ENCODE results near the gene DICER1. TPM values are rescaled to one million over a fixed set of nuclear protein-coding genes. Genes with fewer than 3 reads are reported as not detected.

DICER1 gene
- total RNA-seq, 1 donor from 2014 or later: 70.0 TPM

DNA sequence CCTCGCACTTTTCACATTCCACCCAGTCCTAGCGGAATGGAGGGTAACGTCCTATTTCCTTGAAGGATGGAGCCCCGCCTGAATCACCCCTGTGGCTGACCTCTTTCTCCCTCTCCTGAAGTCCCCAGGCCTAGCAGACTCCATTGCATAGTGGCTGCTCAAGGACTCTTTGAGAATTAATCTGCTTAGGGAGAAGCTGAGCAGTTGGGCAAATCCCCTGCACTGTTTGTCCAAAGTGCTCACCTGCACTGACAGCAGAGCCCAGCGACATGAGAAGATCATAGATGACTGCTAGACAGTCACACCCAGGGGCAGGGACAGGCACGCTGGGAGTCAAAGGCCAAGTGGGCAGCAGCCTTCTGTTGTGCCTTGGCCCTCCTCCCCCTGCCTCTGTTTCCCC is 37.7 kb upstream of the DICER1 start:
- TF ChIP-seq EZH2 (IDR thresholded peaks at IDR 0.05) (no peak), EZH2phosphoT487 (IDR thresholded peaks at IDR 0.05) (no peak)
- TF ChIP-seq, protein P1, sequence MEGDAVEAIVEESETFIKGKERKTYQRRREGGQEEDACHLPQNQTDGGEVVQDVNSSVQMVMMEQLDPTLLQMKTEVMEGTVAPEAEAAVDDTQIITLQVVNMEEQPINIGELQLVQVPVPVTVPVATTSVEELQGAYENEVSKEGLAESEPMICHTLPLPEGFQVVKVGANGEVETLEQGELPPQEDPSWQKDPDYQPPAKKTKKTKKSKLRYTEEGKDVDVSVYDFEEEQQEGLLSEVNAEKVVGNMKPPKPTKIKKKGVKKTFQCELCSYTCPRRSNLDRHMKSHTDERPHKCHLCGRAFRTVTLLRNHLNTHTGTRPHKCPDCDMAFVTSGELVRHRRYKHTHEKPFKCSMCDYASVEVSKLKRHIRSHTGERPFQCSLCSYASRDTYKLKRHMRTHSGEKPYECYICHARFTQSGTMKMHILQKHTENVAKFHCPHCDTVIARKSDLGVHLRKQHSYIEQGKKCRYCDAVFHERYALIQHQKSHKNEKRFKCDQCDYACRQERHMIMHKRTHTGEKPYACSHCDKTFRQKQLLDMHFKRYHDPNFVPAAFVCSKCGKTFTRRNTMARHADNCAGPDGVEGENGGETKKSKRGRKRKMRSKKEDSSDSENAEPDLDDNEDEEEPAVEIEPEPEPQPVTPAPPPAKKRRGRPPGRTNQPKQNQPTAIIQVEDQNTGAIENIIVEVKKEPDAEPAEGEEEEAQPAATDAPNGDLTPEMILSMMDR (IDR thresholded peaks at IDR 0.05): no peak
- H3K27ac Mint-ChIP-seq: no peak overlapping the region
- Histone ChIP-seq H3K9me3 (ENCODE audit: low read depth) (no peaks in the 10 kb centered on the region), H3K36me3 (no peaks in the 10 kb centered on the region), H3K4me1 (peaks cover 13% of the 10 kb centered on the region), H3K27ac (no peak overlapping the region), H3K4me3 (no peak overlapping the region), H4K20me1 (ENCODE audit: low read depth) (no peaks in the 10 kb centered on the region), H3K79me2 (ENCODE audit: low read depth) (no peaks in the 10 kb centered on the region), H3K27me3 (no peaks in the 10 kb centered on the region), H3F3A (ENCODE audit: low read depth) (no peaks in the 10 kb centered on the region), H3K4me2 (no peak overlapping the region), H2AFZ (replicated peaks) (no peak overlapping the region), H3K9ac (no peak overlapping the region)
- no peak overlapping the region for H3K4me3 Mint-ChIP-seq
- peaks cover 20% of the 10 kb centered on the region for H3K4me1 Mint-ChIP-seq
- peaks cover 9% of the 10 kb centered on the region for H3K27me3 Mint-ChIP-seq (ENCODE audit: insufficient read depth, low read depth)
- DNase-seq (ENCODE audit: low spot score): no peak
- peaks cover 2% of the 10 kb centered on the region for H3K36me3 Mint-ChIP-seq
- H3K9me3 Mint-ChIP-seq: no peaks in the 10 kb centered on the region

DNA sequence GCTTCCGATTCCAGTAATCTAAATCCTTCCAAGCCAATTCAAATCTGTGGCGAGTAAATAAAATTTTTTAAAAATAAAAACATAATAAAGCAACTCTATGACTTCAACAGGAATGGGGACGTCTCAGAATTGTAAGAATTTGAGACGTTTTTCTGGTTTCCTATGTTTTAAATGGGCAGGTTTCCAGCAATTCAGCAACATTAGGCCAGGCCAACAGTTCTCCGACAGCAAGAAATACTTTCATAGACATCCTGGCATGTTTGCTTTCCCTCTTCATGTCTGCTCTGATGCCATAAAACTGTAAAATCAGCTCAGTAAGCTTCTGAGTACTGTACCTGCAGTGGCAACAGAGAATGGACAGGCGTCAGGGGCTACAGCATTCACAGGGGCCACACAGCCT is 35.8 kb upstream of the DICER1 start:
- Histone ChIP-seq H3K4me1 (peaks cover 13% of the 10 kb centered on the region), H2AFZ (replicated peaks) (no peak overlapping the region), H3K79me2 (ENCODE audit: low read depth) (no peaks in the 10 kb centered on the region), H3K4me2 (no peak overlapping the region), H3K27me3 (no peaks in the 10 kb centered on the region), H3K4me3 (no peak overlapping the region), H3F3A (ENCODE audit: low read depth) (no peaks in the 10 kb centered on the region), H3K9ac (no peak overlapping the region), H3K9me3 (ENCODE audit: low read depth) (peaks cover 6% of the 10 kb centered on the region), H3K36me3 (no peaks in the 10 kb centered on the region), H4K20me1 (ENCODE audit: low read depth) (no peaks in the 10 kb centered on the region), H3K27ac (no peak overlapping the region)
- H3K36me3 Mint-ChIP-seq: peaks cover 5% of the 10 kb centered on the region
- H3K27me3 Mint-ChIP-seq (ENCODE audit: insufficient read depth, low read depth): peaks cover 7% of the 10 kb centered on the region
- DNase-seq (ENCODE audit: low spot score): no peak
- H3K27ac Mint-ChIP-seq: peak overlapping the region; percentile 23
- peaks cover 2% of the 10 kb centered on the region for H3K9me3 Mint-ChIP-seq
- H3K4me3 Mint-ChIP-seq: no peak overlapping the region
- TF ChIP-seq, protein P1 (IDR thresholded peaks at IDR 0.05): no peak
- TF ChIP-seq EZH2phosphoT487 (IDR thresholded peaks at IDR 0.05) (no peak), EZH2 (IDR thresholded peaks at IDR 0.05) (no peak)
- H3K4me1 Mint-ChIP-seq: peaks cover 20% of the 10 kb centered on the region

DNA sequence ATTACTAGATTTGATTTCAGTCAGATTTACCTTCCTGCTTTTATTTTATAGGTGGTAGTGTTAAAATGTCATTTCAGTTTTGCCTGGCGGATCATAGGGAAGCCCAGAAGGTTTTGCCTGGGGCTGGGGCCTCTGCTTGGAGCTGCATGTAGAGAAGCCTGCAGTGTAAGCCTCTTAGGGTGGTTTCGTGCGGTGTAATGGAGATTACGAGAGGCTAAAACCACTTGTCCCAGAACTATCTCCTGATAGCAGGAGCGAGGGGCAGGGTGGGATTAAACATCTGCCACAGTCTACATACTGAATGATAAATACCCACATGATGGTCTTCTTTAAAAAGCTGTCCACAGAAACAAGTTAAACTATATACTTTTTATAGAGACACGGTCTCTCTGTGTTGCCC is 35.0 kb upstream of the DICER1 start:
- no peaks in the 10 kb centered on the region for H3K36me3 ChIP-seq
- no peak overlapping the region for H3K4me3 Mint-ChIP-seq
- peaks cover 20% of the 10 kb centered on the region for H3K4me1 Mint-ChIP-seq
- peaks cover 6% of the 10 kb centered on the region for H3K27me3 Mint-ChIP-seq (ENCODE audit: insufficient read depth, low read depth)
- H3K79me2 ChIP-seq (ENCODE audit: low read depth): no peaks in the 10 kb centered on the region
- H3K4me1 ChIP-seq: peaks cover 7% of the 10 kb centered on the region
- H3K9me3 Mint-ChIP-seq: peaks cover 6% of the 10 kb centered on the region
- H3K36me3 Mint-ChIP-seq: peaks cover 7% of the 10 kb centered on the region
- no peaks in the 10 kb centered on the region for H4K20me1 ChIP-seq (ENCODE audit: low read depth)
- H3K9ac ChIP-seq: no peak overlapping the region
- no peak overlapping the region for H3K4me3 ChIP-seq
- H3K27me3 ChIP-seq: no peaks in the 10 kb centered on the region
- H3K4me2 ChIP-seq: no peak overlapping the region
- H3K27ac Mint-ChIP-seq: no peak overlapping the region
- no peaks in the 10 kb centered on the region for H3F3A ChIP-seq (ENCODE audit: low read depth)
- H2AFZ ChIP-seq (replicated peaks): no peak overlapping the region
- DNase-seq (ENCODE audit: low spot score): peak; percentile 21
- peaks cover 6% of the 10 kb centered on the region for H3K9me3 ChIP-seq (ENCODE audit: low read depth)
- H3K27ac ChIP-seq: no peak overlapping the region
- TF ChIP-seq, protein P1 (IDR thresholded peaks at IDR 0.05): no peak
- TF ChIP-seq EZH2phosphoT487 (IDR thresholded peaks at IDR 0.05) (no peak), EZH2 (IDR thresholded peaks at IDR 0.05) (no peak)

Data from neural progenitor cell (in vitro differentiated cells).